Activated CD4-positive, alpha-beta T cell treated with anti-CD3 and anti-CD28 coated beads, Interleukin-2, amount 10 ng/mL, durations not matched to agents 24 days and 14 days (primary cell): ENCODE measurements around the gene ACTR10. TPM values are rescaled to one million over a fixed set of nuclear protein-coding genes. Genes with fewer than 3 reads are reported as not detected.

Experiments used
- DNase-seq: peaks from one replicate; pipeline ENCODE4 v3.0.0; 2022
- H3K27ac Mint-ChIP-seq: one replicate; pipeline ENCODE4 v1.8.0; 2022; ENCODE audit warnings: mild to moderate bottlenecking, mixed read lengths
- H3K27me3 Mint-ChIP-seq: one replicate; pipeline ENCODE4 v1.8.0; 2022; ENCODE audit warnings: mixed read lengths
- H3K36me3 Mint-ChIP-seq: one replicate; pipeline ENCODE4 v1.8.0; 2022; ENCODE audit warnings: low read depth, mild to moderate bottlenecking, mixed read lengths
- H3K4me1 Mint-ChIP-seq: one replicate; pipeline ENCODE4 v1.8.0; 2021; ENCODE audit warnings: mixed read lengths
- H3K4me3 Mint-ChIP-seq: one replicate; pipeline ENCODE4 v1.8.0; 2022; ENCODE audit warnings: mild to moderate bottlenecking, moderate library complexity, mixed read lengths
- H3K9me3 Mint-ChIP-seq: one replicate; pipeline ENCODE4 v1.8.0; 2021; ENCODE audit warnings: mixed read lengths
- intact Hi-C: fragments of 100-400 bp; cut with micrococcal nuclease; formaldehyde crosslinking; loops from one replicate; pipeline ENCODE4 v1.15.1; 2023
- total RNA-seq: library from RNA; stranded (reverse); gene quantifications from 2 replicates; pipeline ENCODE4 v1.2.3, GENCODE V29; 2022

The ACTR10 gene
- total RNA-seq, 1 donor from 2014 or later, result 40.5 TPM

GRCh38 chr14:58191763-58192601 is 8.0 kb upstream of the ACTR10 start:
- intact Hi-C loops, result no loop called here
- H3K4me1 Mint-ChIP-seq, result no peaks in the 10 kb centered on the region
- H3K4me3 Mint-ChIP-seq, result no peak overlapping the region
- no peaks in the 10 kb centered on the region for H3K36me3 Mint-ChIP-seq
- peaks cover 19% of the 10 kb centered on the region for H3K27me3 Mint-ChIP-seq
- H3K9me3 Mint-ChIP-seq, result no peaks in the 10 kb centered on the region
- no peak for DNase-seq
- no peak overlapping the region for H3K27ac Mint-ChIP-seq

GRCh38 chr14:58193542-58193941 is 6.4 kb upstream of the ACTR10 start:
- peaks cover 13% of the 10 kb centered on the region for H3K27me3 Mint-ChIP-seq
- peaks cover 3% of the 10 kb centered on the region for H3K4me1 Mint-ChIP-seq
- intact Hi-C loops, result no loop called here
- H3K4me3 Mint-ChIP-seq, result no peak overlapping the region
- no peak overlapping the region for H3K27ac Mint-ChIP-seq
- no peaks in the 10 kb centered on the region for H3K9me3 Mint-ChIP-seq
- no peaks in the 10 kb centered on the region for H3K36me3 Mint-ChIP-seq
- DNase-seq, result no peak

GRCh38 chr14:58196198-58196597 is 3.8 kb upstream of the ACTR10 start:
- intact Hi-C loops, result no loop called here
- Mint-ChIP-seq H3K4me1 (peaks cover 14% of the 10 kb centered on the region), H3K9me3 (no peaks in the 10 kb centered on the region), H3K4me3 (no peak overlapping the region), H3K36me3 (no peaks in the 10 kb centered on the region), H3K27ac (no peak overlapping the region), H3K27me3 (peaks cover 10% of the 10 kb centered on the region)
- no peak for DNase-seq

- DNase-seq, result no peak
- intact Hi-C loops, result loop anchor here (2.0 kb wide), 1 partner anchor 229 kb away; the partner anchor contains the start of genes KIAA0586 and TIMM9
- no peaks in the 10 kb centered on the region for H3K36me3 Mint-ChIP-seq
- H3K4me1 Mint-ChIP-seq, result peaks cover 17% of the 10 kb centered on the region
- H3K4me3 Mint-ChIP-seq, result no peak overlapping the region
- no peak overlapping the region for H3K27ac Mint-ChIP-seq
- H3K9me3 Mint-ChIP-seq, result no peaks in the 10 kb centered on the region
- peaks cover 4% of the 10 kb centered on the region for H3K27me3 Mint-ChIP-seq
Observed at GRCh38 chr14:58198086-58198485, 1.9 kb upstream of the ACTR10 start.

GRCh38 chr14:58200480-58200841 is 512 bp downstream of the ACTR10 start:
- peak overlapping the region; percentile 94 for H3K27ac Mint-ChIP-seq
- no peaks in the 10 kb centered on the region for H3K9me3 Mint-ChIP-seq
- H3K27me3 Mint-ChIP-seq, result peaks cover 4% of the 10 kb centered on the region
- no peak for DNase-seq
- peak overlapping the region; percentile 95 for H3K4me3 Mint-ChIP-seq
- intact Hi-C loops, result loop anchor here (1.0 kb wide), 2 partner anchors 39 to 98 kb away; partner anchors contain the start of gene ARID4A
- peaks cover 10% of the 10 kb centered on the region for H3K36me3 Mint-ChIP-seq
- H3K4me1 Mint-ChIP-seq, result peaks cover 17% of the 10 kb centered on the region

GRCh38 chr14:58200846-58201245 is 897 bp downstream of the ACTR10 start:
- H3K27me3 Mint-ChIP-seq, result peaks cover 2% of the 10 kb centered on the region
- no peaks in the 10 kb centered on the region for H3K9me3 Mint-ChIP-seq
- peaks cover 17% of the 10 kb centered on the region for H3K4me1 Mint-ChIP-seq
- H3K27ac Mint-ChIP-seq, result peak overlapping the region; percentile 94
- H3K36me3 Mint-ChIP-seq, result peaks cover 10% of the 10 kb centered on the region
- DNase-seq, result no peak
- intact Hi-C loops, result loop anchor here (1.0 kb wide), 2 partner anchors 38 to 97 kb away; partner anchors contain the start of gene ARID4A
- H3K4me3 Mint-ChIP-seq, result peak overlapping the region; percentile 95

- intact Hi-C loops, result no loop called here
- H3K4me1 Mint-ChIP-seq, result peaks cover 3% of the 10 kb centered on the region
- H3K9me3 Mint-ChIP-seq, result no peaks in the 10 kb centered on the region
- no peak for DNase-seq
- no peak overlapping the region for H3K4me3 Mint-ChIP-seq
- H3K27ac Mint-ChIP-seq, result no peak overlapping the region
- peaks cover 31% of the 10 kb centered on the region for H3K36me3 Mint-ChIP-seq
- no peaks in the 10 kb centered on the region for H3K27me3 Mint-ChIP-seq
Observed at GRCh38 chr14:58213176-58213575, 13.2 kb downstream of the ACTR10 start.

- intact Hi-C loops, result no loop called here
- no peak for DNase-seq
- peaks cover 3% of the 10 kb centered on the region for H3K4me1 Mint-ChIP-seq
- peaks cover 23% of the 10 kb centered on the region for H3K36me3 Mint-ChIP-seq
- no peaks in the 10 kb centered on the region for H3K27me3 Mint-ChIP-seq
- no peak overlapping the region for H3K4me3 Mint-ChIP-seq
- peak overlapping the region; percentile 39 for H3K27ac Mint-ChIP-seq
- no peaks in the 10 kb centered on the region for H3K9me3 Mint-ChIP-seq
Observed at GRCh38 chr14:58215191-58215914, 15.4 kb downstream of the ACTR10 start.

- DNase-seq, result no peak
- Mint-ChIP-seq H3K27ac (no peak overlapping the region), H3K4me3 (no peak overlapping the region), H3K27me3 (no peaks in the 10 kb centered on the region), H3K9me3 (no peaks in the 10 kb centered on the region), H3K36me3 (peaks cover 26% of the 10 kb centered on the region), H3K4me1 (peaks cover 3% of the 10 kb centered on the region)
- intact Hi-C loops, result no loop called here
Observed at GRCh38 chr14:58216544-58216943, 16.6 kb downstream of the ACTR10 start.

- no peak overlapping the region for H3K4me3 Mint-ChIP-seq
- peaks cover 17% of the 10 kb centered on the region for H3K36me3 Mint-ChIP-seq
- H3K27ac Mint-ChIP-seq, result no peak overlapping the region
- H3K27me3 Mint-ChIP-seq, result no peaks in the 10 kb centered on the region
- no peak for DNase-seq
- intact Hi-C loops, result no loop called here
- no peaks in the 10 kb centered on the region for H3K9me3 Mint-ChIP-seq
- no peaks in the 10 kb centered on the region for H3K4me1 Mint-ChIP-seq
Observed at GRCh38 chr14:58227096-58227819, 27.3 kb downstream of the ACTR10 start.

- H3K27ac Mint-ChIP-seq, result no peak overlapping the region
- DNase-seq, result peak; percentile 52
- H3K4me3 Mint-ChIP-seq, result no peak overlapping the region
- intact Hi-C loops, result loop anchor here (1.0 kb wide), 1 partner anchor 38 kb away; the partner anchor contains the start of gene ACTR10
- H3K27me3 Mint-ChIP-seq, result no peaks in the 10 kb centered on the region
- no peaks in the 10 kb centered on the region for H3K9me3 Mint-ChIP-seq
- peaks cover 18% of the 10 kb centered on the region for H3K4me1 Mint-ChIP-seq
- peaks cover 1% of the 10 kb centered on the region for H3K36me3 Mint-ChIP-seq
Observed at GRCh38 chr14:58238252-58239243, 38.6 kb downstream of the ACTR10 start.

- Mint-ChIP-seq H3K4me1 (peaks cover 24% of the 10 kb centered on the region), H3K9me3 (no peaks in the 10 kb centered on the region), H3K4me3 (no peak overlapping the region), H3K27me3 (no peaks in the 10 kb centered on the region), H3K27ac (no peak overlapping the region), H3K36me3 (peaks cover under 1% of the 10 kb centered on the region)
- intact Hi-C loops, result loop anchor here (1.0 to 5.0 kb wide), 2 partner anchors 39 to 847 kb away; partner anchors contain the start of genes ACTR10 and NAA30
- peak; percentile 94 for DNase-seq
Observed at GRCh38 chr14:58239244-58240195, 39.6 kb downstream of the ACTR10 start.
